ENCODE measurements around the gene TBXT. TPM values are rescaled to one million over a fixed set of nuclear protein-coding genes. Genes with fewer than 3 reads are reported as not detected.

The TBXT gene
- total and polyA plus RNA-seq, 2 of the 8 experiments (the other 6 are each of a cell fraction or from before 2014, with no cell fraction given) = 0.18 to 0.24 TPM

DNA sequence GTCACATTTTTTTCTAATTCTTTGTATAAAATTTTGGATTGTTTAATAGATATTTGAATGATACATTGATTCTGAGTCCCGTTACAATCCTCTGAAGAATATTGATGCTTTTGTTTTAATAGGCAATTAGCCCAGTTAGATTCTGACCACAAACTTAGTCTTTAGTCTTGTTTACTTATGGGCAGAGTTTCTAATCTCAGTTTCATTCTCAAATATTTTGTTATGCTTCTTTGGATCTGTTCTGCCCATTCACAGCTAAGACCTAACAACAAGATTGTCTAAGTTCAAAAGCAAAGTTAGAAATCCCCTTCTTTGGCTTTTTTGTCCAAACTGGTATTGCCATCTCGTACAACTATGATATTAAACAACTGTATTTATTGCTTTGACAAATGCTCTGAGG lies 58.0 kb downstream of the TBXT start:
- ChIA-PET CTCF (ENCODE audit: partially characterized antibody) (interaction anchor here (0.6 to 1.0 kb wide), 3 partner anchors 21 to 225 kb away, joined by 3 to 4 read pairs (median 3); no protein-coding TSS in a partner anchor), POLR2A (ENCODE audit: partially characterized antibody) (no interaction called here)
- Histone ChIP-seq H3K23me2 (ENCODE audit: low read depth, low read length) (no peaks in the 10 kb centered on the region), H2AFZ (ENCODE audit: low read length) (no peak overlapping the region), H3K27ac (ENCODE audit: low read depth, low read length) (no peak overlapping the region), H3K79me2 (ENCODE audit: control insufficient read depth in 1 of 2, insufficient read depth in 2 of 2, low read length in 2 of 2) (no peaks in the 10 kb centered on the region), H3K18ac (ENCODE audit: extremely low read depth, low read length) (no peak overlapping the region), H3K9ac (replicated peaks in 1 of 4; ENCODE audit: extremely low read depth in 1 of 4, low read depth in 3 of 4, low read length in 3 of 4) (no peak overlapping the region), H2BK15ac (ENCODE audit: low read length) (no peak overlapping the region), H3K36me3 (ENCODE audit: control insufficient read depth in 2 of 4, insufficient read depth in 4 of 4, low read length in 3 of 4) (no peaks in the 10 kb centered on the region), H3K4ac (replicated peaks; ENCODE audit: insufficient read length, low read depth, low read length) (no peak overlapping the region), H2AK5ac (ENCODE audit: low read depth, low read length) (no peak overlapping the region), H3K4me2 (ENCODE audit: insufficient read depth in 1 of 2, low read depth in 2 of 2, low read length in 2 of 2) (no peak overlapping the region), H4K5ac (ENCODE audit: insufficient read length, low read depth, low read length) (no peak overlapping the region), H4K20me1 (replicated peaks in 1 of 2; ENCODE audit: control insufficient read depth in 1 of 2, insufficient read depth in 2 of 2, low read length in 2 of 2) (no peaks in the 10 kb centered on the region), H2BK5ac (ENCODE audit: low read depth, low read length) (no peak overlapping the region), H3K23ac (ENCODE audit: insufficient read length) (no peak overlapping the region), H3K79me1 (ENCODE audit: low read depth, low read length) (no peaks in the 10 kb centered on the region), H2BK120ac (replicated peaks; ENCODE audit: low read depth, low read length) (no peak overlapping the region), H4K91ac (replicated peaks; ENCODE audit: insufficient read length, low read length) (no peak overlapping the region), H3K27me3 (replicated peaks in 1 of 4; ENCODE audit: control insufficient read depth in 3 of 4, extremely low read depth in 1 of 4, insufficient read depth in 3 of 4, low read length in 3 of 4) (no peaks in the 10 kb centered on the region; a peak in 1 of 7 replicates), H3K56ac (replicated peaks; ENCODE audit: insufficient read length, low read depth, low read length) (no peak overlapping the region), H3K4me1 (replicated peaks in 1 of 4; ENCODE audit: control insufficient read depth in 3 of 4, insufficient read depth in 4 of 4, low read length in 3 of 4) (no peaks in the 10 kb centered on the region), H2BK20ac (ENCODE audit: low read length) (no peak overlapping the region), H3K9me3 (ENCODE audit: insufficient read depth in 2 of 2, low read depth in 1 of 2, low read length in 1 of 2) (no peaks in the 10 kb centered on the region; a peak in 1 of 4 replicates), H2BK12ac (ENCODE audit: low read depth, low read length) (no peak overlapping the region), H3K14ac (ENCODE audit: insufficient read length) (no peak overlapping the region), H4K8ac (ENCODE audit: extremely low read depth, insufficient read depth, low read length) (no peak overlapping the region), H3K4me3 (ENCODE audit: extremely low read depth in 1 of 4, insufficient read depth in 2 of 4, low read depth in 3 of 4, low read length in 4 of 4) (no peak overlapping the region)
- TF ChIP-seq KDM5A (IDR thresholded peaks at IDR 0.05; ENCODE audit: low read length) (no peak), SP2 (IDR thresholded peaks at IDR 0.05; ENCODE audit: low read length) (no peak)
- 76% methylated on average over 2 of the region's 2 CpGs; no CpG with 5 or more reads in 1 of the 2 experiments for WGBS, 2 experiments (ENCODE audit: extremely low coverage in 1 of 2, insufficient coverage in 1 of 2, insufficient read length in 1 of 2, insufficient replicate concordance in 2 of 2, low coverage in 1 of 2, low lambda C conversion rate in 2 of 2, missing lambda C conversion rate in 1 of 2)
- FAIRE-seq = no peak
- no peak for DNase-seq (ENCODE audit: low read depth in 1 of 2, low spot score in 2 of 2)

Small RNAs within 50 kb of the gene (small RNA-seq; reads per million reads assigned to genes)
- not detected for gene RNU6-153P (ENCODE audit: insufficient read depth)

Other genes starting within 250 kb of the TBXT start
- 0.19 and 0.23 TPM in 2 replicates for gene PRR18, start 140.5 kb upstream of the TBXT start, total RNA-seq (2021; fragmentation: NEBNext Ultra II Directional; extraction: Animal tissue kit (Norgen Biotek cat#: 25700))
- 0.08 and 0.16 TPM in 2 replicates for gene PRR18, start 140.5 kb upstream of the TBXT start, polyA plus RNA-seq (2011; rRNA removed)
- 50.6 and 52.3 TPM in 2 replicates for gene SFT2D1, start 174.7 kb upstream of the TBXT start, total RNA-seq (2021; fragmentation: NEBNext Ultra II Directional; extraction: Animal tissue kit (Norgen Biotek cat#: 25700))
- gene SFT2D1, start 174.7 kb upstream of the TBXT start, polyA plus RNA-seq (2011; rRNA removed) = 67.8 and 76.1 TPM in 2 replicates
- gene MPC1, start 215.1 kb upstream of the TBXT start, total RNA-seq (2021; fragmentation: NEBNext Ultra II Directional; extraction: Animal tissue kit (Norgen Biotek cat#: 25700)) = 12.6 and 15.5 TPM in 2 replicates
- 7.6 and 10.2 TPM in 2 replicates for gene MPC1, start 215.1 kb upstream of the TBXT start, polyA plus RNA-seq (2011; rRNA removed)

All from H1 (cell line).